Lower lobe of right lung (tissue), 2 donors: ENCODE measurements around the gene HOXB3. TPM values are rescaled to one million over a fixed set of nuclear protein-coding genes. Genes with fewer than 3 reads are reported as not detected.

Source experiments
- ATAC-seq, 2 donors: fragments of 200-7000 bp; cut with Tn5 transposase; one replicate each; pipeline ENCODE4 v1.9.1; 2020 to 2022; ENCODE audit warnings: mild to moderate bottlenecking in 2 of 2, moderate library complexity in 2 of 2
- DNase-seq: peaks from one replicate; pipeline ENCODE4 v3.0.0-alpha.2; 2020
- H3K27ac ChIP-seq: fragments of 200-600 bp; one replicate; pipeline ENCODE4 v1.8.0; 2022
- H3K27me3 ChIP-seq: fragments of 200-600 bp; one replicate; pipeline ENCODE4 v1.8.0; 2022; ENCODE audit warnings: low read depth
- H3K36me3 ChIP-seq: fragments of 200-600 bp; one replicate; pipeline ENCODE4 v1.8.0; 2022; ENCODE audit warnings: mild to moderate bottlenecking
- H3K4me1 ChIP-seq: fragments of 200-600 bp; one replicate; pipeline ENCODE4 v1.8.0; 2022
- H3K4me3 ChIP-seq: fragments of 200-600 bp; one replicate; pipeline ENCODE4 v1.8.0; 2022; ENCODE audit warnings: mild to moderate bottlenecking
- H3K9me3 ChIP-seq: fragments of 200-600 bp; one replicate; pipeline ENCODE4 v1.8.0; 2022
- intact Hi-C: fragments of 100-400 bp; cut with DNase I; formaldehyde crosslinking; loops from one replicate; pipeline ENCODE4 v1.11.0; 2022
- total RNA-seq: library from RNA; stranded (reverse); fragmentation: NEBNext Ultra II Directional; extraction: Animal tissue kit (Norgen Biotek cat#: 25700); gene quantifications from one replicate; pipeline ENCODE4 v1.2.1, GENCODE V29; 2021
- TF ChIP-seq, protein P1 (sequence below): fragments of 200-600 bp; IDR thresholded peaks from one replicate; pipeline ENCODE4 v1.8.0; 2022; ENCODE audit warnings: antibody characterized with exemption, mild to moderate bottlenecking
- donor health status: DM: no; HTN: yes; CAD: no; lungs with severe emphysema.

The HOXB3 gene
- total RNA-seq, 1 donor from 2014 or later, result 11.3 TPM

GRCh38 chr17:48634493-48635208 lies 44.6 kb upstream of the HOXB3 start:
- Histone ChIP-seq H3K4me3 (no peak overlapping the region), H3K9me3 (no peaks in the 10 kb centered on the region), H3K4me1 (peaks cover 5% of the 10 kb centered on the region), H3K27ac (no peak overlapping the region), H3K36me3 (no peaks in the 10 kb centered on the region), H3K27me3 (peaks cover 100% of the 10 kb centered on the region)
- intact Hi-C loops, result no loop called here
- ATAC-seq (no peak), DNase-seq (no peak)
- TF ChIP-seq, protein P1, sequence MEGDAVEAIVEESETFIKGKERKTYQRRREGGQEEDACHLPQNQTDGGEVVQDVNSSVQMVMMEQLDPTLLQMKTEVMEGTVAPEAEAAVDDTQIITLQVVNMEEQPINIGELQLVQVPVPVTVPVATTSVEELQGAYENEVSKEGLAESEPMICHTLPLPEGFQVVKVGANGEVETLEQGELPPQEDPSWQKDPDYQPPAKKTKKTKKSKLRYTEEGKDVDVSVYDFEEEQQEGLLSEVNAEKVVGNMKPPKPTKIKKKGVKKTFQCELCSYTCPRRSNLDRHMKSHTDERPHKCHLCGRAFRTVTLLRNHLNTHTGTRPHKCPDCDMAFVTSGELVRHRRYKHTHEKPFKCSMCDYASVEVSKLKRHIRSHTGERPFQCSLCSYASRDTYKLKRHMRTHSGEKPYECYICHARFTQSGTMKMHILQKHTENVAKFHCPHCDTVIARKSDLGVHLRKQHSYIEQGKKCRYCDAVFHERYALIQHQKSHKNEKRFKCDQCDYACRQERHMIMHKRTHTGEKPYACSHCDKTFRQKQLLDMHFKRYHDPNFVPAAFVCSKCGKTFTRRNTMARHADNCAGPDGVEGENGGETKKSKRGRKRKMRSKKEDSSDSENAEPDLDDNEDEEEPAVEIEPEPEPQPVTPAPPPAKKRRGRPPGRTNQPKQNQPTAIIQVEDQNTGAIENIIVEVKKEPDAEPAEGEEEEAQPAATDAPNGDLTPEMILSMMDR, result no peak

DNA sequence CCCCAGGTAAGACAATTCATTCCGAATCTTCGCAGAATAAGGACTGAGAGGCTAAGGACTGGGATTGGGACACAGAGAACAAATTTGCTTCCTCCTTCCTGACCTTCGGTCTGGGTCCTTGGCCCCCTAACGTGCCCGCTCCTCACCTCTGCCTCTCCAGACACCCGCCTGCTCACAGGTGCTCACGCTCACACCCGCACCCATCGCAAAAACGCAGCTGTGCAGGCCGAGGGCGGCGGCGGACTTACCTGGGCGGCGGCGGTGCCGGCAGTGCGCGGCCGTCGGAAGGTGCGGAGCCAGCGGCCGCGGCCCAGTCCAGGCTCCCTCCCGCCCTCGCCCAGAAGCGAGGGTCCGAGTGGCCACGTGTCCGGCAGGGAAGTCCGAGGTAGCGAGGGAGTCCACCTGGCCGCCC lies 43.2 kb upstream of the HOXB3 start:
- H3K27me3 ChIP-seq, result peaks cover 100% of the 10 kb centered on the region
- ATAC-seq (no peak), DNase-seq (no peak)
- H3K27ac ChIP-seq, result no peak overlapping the region
- H3K36me3 ChIP-seq, result no peaks in the 10 kb centered on the region
- H3K9me3 ChIP-seq, result no peaks in the 10 kb centered on the region
- no peak overlapping the region for H3K4me3 ChIP-seq
- H3K4me1 ChIP-seq, result peaks cover 5% of the 10 kb centered on the region
- intact Hi-C loops, result no loop called here
- TF ChIP-seq, protein P1, result no peak

GRCh38 chr17:48632579-48633265 lies 42.7 kb upstream of the HOXB3 start:
- Histone ChIP-seq H3K27ac (no peak overlapping the region), H3K36me3 (no peaks in the 10 kb centered on the region), H3K4me3 (no peak overlapping the region), H3K27me3 (peaks cover 100% of the 10 kb centered on the region), H3K9me3 (no peaks in the 10 kb centered on the region), H3K4me1 (peaks cover 5% of the 10 kb centered on the region)
- DNase-seq, result no peak
- TF ChIP-seq, protein P1, result no peak
- intact Hi-C loops, result no loop called here
- no peak for ATAC-seq

DNA sequence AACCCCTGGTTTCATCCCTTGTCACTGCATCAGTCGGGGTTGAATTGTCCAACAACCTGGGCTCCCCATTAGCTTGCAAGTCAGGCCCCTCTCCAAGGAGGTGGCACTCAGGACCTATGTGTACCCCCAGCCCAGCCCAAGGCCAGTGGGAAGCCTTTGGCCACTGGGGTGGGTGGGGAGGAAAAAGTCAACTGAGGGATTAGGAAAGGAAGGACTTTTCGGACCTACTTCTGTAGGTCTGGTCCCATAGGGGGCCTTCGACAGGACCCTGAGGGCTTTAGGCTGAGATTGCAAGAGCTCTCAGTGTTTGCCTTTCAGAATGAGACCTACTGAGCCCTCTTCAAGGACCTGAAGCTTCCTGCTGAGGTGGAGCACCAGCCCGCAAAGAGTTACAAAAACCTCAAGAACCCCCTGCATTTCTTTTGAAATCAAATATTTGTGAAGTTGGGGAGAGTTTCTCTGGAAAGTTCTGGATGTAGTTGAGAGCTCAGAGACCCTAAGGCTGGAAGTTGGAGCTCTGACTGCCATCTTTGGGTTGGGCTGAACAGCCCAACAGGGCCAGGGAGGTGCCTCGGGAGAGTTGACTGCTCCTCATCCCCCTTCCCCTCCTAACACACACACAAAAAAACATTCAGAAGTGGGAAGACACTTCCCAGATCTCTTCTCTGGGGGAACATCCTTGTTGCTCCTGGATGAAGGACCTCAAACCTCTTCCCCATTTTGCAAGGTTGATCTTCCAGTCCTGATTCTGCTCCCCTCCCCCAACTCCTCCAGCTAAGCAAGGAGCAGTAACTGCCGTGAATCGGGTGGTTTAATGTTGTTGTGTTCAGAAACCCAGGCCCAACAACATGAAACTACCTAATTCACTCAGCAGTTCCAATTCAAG lies 41.9 kb upstream of the HOXB3 start:
- intact Hi-C loops, result no loop called here
- no peaks in the 10 kb centered on the region for H3K36me3 ChIP-seq
- ATAC-seq (no peak), DNase-seq (no peak)
- H3K4me3 ChIP-seq, result no peak overlapping the region
- H3K4me1 ChIP-seq, result peaks cover 8% of the 10 kb centered on the region
- H3K27me3 ChIP-seq, result peaks cover 100% of the 10 kb centered on the region
- H3K27ac ChIP-seq, result no peak overlapping the region
- TF ChIP-seq, protein P1, result no peak
- H3K9me3 ChIP-seq, result no peaks in the 10 kb centered on the region

DNA sequence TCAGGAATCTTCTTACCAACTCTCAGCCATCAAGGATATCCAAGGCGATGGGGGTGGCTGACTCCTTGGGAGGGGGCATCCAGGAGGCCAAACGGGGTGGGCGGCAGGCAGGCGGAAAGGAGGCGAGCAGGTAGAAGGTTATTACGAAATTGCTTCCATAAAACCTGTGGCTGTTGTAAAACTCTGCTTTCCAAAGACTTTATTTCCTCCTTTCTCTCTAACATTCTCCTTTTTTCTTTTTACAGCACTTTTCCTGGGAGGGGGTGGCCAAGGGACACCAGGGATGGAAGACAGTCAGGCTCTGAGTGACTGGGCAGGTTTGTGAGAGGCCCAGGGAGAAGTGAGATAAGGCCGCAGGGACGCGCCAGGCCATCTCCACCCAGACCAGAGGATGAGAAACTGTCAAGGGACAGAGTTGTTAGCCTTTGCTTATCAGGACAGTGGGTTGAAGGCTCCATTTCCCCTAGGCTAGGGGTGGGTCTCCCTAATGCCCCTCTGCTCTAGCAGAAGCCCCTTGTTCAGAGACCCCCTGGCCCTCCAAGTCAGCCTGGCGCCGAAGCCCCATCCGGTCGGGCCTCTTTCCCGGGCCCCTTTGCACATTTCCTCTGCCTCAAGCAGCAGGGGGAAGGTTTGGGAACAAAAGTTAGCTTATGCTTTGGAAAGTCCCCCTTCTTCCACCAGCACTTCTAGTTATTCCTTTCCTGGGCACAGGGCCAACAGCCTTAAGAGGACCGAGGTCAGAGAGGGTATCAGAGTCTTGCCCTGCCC lies 41.1 kb upstream of the HOXB3 start:
- Histone ChIP-seq H3K27ac (no peak overlapping the region), H3K27me3 (peaks cover 100% of the 10 kb centered on the region), H3K4me3 (no peak overlapping the region), H3K9me3 (no peaks in the 10 kb centered on the region), H3K36me3 (no peaks in the 10 kb centered on the region), H3K4me1 (peaks cover 16% of the 10 kb centered on the region)
- TF ChIP-seq, protein P1, result no peak
- intact Hi-C loops, result no loop called here
- no peak for ATAC-seq
- no peak for DNase-seq
